Type B pancreatic cell (in vitro differentiated cells): ENCODE results near the gene ZNF423. TPM values are rescaled to one million over a fixed set of nuclear protein-coding genes. Genes with fewer than 3 reads are reported as not detected.

Experiments used
- DNase-seq: peaks from one replicate; pipeline ENCODE4 v3.0.0; 2021; ENCODE audit warnings: mixed read lengths; ENCODE audit not compliant: unreplicated experiment; ENCODE audit errors: extremely low spot score
- H3K27ac Mint-ChIP-seq: 2 replicates; pipeline ENCODE4 v1.8.0; 2021; ENCODE audit warnings: mild to moderate bottlenecking, mixed read lengths
- H3K27me3 Mint-ChIP-seq: 2 replicates; pipeline ENCODE4 v1.8.0; 2021; ENCODE audit warnings: mixed read lengths
- H3K36me3 Mint-ChIP-seq: 2 replicates; pipeline ENCODE4 v1.8.0; 2021; ENCODE audit warnings: mixed read lengths
- H3K4me1 Mint-ChIP-seq: one replicate; pipeline ENCODE4 v1.8.0; 2021; ENCODE audit warnings: mixed read lengths; ENCODE audit not compliant: unreplicated experiment
- H3K4me3 Mint-ChIP-seq: 2 replicates; pipeline ENCODE4 v1.8.0; 2021; ENCODE audit warnings: mild to moderate bottlenecking, mixed read lengths
- H3K9me3 Mint-ChIP-seq: 2 replicates; pipeline ENCODE4 v1.8.0; 2021; ENCODE audit warnings: mixed read lengths
- CTCF ChIP-seq: fragments of 200-600 bp; sonication (generic); conservative IDR thresholded peaks from 2 replicates; pipeline ENCODE4 v1.5.0; 2021; ENCODE audit warnings: antibody characterized with exemption, mild to moderate bottlenecking
- total RNA-seq: library from RNA; stranded (reverse); gene quantifications from 2 replicates; pipeline ENCODE4 v1.2.1, GENCODE V29; 2021; ENCODE audit warnings: low replicate concordance

ZNF423 gene
- total RNA-seq, 1 donor from 2014 or later, result 72.6 TPM

- H3K4me3 Mint-ChIP-seq, result no peak overlapping the region
- H3K36me3 Mint-ChIP-seq, result peaks cover 9% of the 10 kb centered on the region
- no peak for TF ChIP-seq CTCF
- peaks cover 49% of the 10 kb centered on the region for H3K4me1 Mint-ChIP-seq
- H3K27ac Mint-ChIP-seq, result peak overlapping the region; percentile 26
- no peak for DNase-seq
- peaks cover 3% of the 10 kb centered on the region for H3K27me3 Mint-ChIP-seq
- no peaks in the 10 kb centered on the region for H3K9me3 Mint-ChIP-seq
Observed at GRCh38 chr16:49766225-49766624, 89.7 kb downstream of the ZNF423 start.

DNA sequence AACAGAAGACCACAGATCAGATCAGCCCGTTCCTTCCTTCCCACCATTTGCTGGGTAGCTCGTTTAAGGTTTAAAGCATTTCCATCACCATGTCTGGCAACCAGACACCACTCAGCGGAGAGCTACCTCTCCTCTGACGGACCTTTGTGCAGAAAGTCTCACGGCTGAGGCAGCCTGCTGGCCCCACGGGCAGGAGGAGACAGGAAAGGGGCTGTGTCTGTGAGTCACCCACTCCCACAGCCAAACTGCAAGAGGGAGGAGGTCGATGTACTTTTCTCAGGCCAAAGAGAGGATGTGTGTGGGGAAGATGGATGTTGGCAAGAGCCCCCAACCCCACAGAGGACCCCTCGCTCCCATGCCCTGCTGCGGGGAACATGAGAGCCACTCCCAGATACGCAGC, 92.1 kb downstream of the ZNF423 start:
- no peak for DNase-seq
- H3K36me3 Mint-ChIP-seq, result peaks cover 8% of the 10 kb centered on the region
- no peaks in the 10 kb centered on the region for H3K9me3 Mint-ChIP-seq
- H3K27ac Mint-ChIP-seq, result no peak overlapping the region
- TF ChIP-seq CTCF, result no peak
- peaks cover 3% of the 10 kb centered on the region for H3K27me3 Mint-ChIP-seq
- no peak overlapping the region for H3K4me3 Mint-ChIP-seq
- H3K4me1 Mint-ChIP-seq, result peaks cover 36% of the 10 kb centered on the region

DNA sequence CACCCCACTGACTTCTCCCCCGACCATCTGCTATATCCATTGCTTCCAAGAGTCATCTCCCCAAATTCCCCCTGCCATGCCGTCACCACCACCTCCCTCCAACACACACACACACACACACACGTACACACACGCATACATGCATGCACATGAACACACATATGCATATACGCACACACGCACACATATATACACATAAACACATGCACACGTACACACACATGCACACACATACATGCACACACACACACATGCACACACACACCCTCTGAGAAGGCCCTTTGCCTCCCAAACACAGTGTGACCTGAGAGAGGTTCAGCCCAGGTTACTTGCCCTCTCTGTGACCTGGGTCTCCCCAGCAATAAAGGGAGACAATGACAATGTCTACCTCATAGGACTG, 95.1 kb downstream of the ZNF423 start:
- no peaks in the 10 kb centered on the region for H3K9me3 Mint-ChIP-seq
- H3K36me3 Mint-ChIP-seq, result peaks cover 3% of the 10 kb centered on the region
- no peak for DNase-seq
- peaks cover 46% of the 10 kb centered on the region for H3K4me1 Mint-ChIP-seq
- H3K27me3 Mint-ChIP-seq, result no peaks in the 10 kb centered on the region
- TF ChIP-seq CTCF, result no peak
- H3K4me3 Mint-ChIP-seq, result no peak overlapping the region
- H3K27ac Mint-ChIP-seq, result no peak overlapping the region

GRCh38 chr16:49757559-49758069, 98.3 kb downstream of the ZNF423 start:
- Mint-ChIP-seq H3K4me1 (peaks cover 53% of the 10 kb centered on the region), H3K9me3 (no peaks in the 10 kb centered on the region), H3K27me3 (peaks cover 4% of the 10 kb centered on the region), H3K27ac (peak overlapping the region; percentile 86), H3K36me3 (no peaks in the 10 kb centered on the region), H3K4me3 (peak overlapping the region; percentile 19)
- DNase-seq, result no peak
- TF ChIP-seq CTCF, result no peak

DNA sequence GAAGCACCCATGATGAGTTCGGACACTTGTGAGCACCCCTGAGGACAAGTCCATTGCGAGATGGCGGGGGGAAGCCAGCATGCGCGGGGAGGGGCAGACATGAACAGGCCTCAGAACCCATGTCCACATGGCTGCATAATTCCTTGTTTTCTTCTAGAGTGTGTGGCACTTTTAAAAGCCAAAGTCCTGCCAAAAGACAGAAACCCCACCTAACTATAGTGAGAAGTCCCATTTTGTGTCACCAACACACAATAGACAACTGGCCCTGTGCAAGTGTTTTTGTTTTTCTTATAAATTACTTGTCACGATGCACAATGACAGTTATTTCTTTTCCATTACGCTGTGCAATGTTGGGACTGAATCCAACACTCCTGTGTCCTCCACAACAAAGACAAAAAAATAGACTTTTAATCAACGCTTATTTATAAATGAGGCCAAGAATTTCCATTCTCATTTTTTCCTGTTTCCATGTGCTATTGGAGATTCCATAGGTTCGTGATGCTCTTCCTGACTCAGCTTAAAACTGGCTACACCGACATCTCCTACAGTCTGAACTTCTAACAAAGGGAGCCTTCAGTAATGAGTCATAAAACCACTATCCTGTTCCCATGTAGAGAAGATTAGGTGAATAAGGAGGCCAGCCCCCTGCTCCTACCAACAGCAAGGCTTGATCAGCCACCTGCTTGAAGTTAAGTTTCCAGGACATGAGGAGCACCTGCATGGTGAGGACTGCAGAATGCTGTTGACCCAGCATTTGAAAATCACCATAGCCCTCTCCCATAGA, 98.9 kb downstream of the ZNF423 start:
- Mint-ChIP-seq H3K27me3 (peaks cover 4% of the 10 kb centered on the region), H3K4me3 (peak overlapping the region; percentile 19), H3K4me1 (peaks cover 53% of the 10 kb centered on the region), H3K9me3 (no peaks in the 10 kb centered on the region), H3K36me3 (no peaks in the 10 kb centered on the region), H3K27ac (peak overlapping the region; percentile 86)
- no peak for TF ChIP-seq CTCF
- no peak for DNase-seq
